MM.1S (cell line): ENCODE results near the gene ANKRD65.

Source experiments
- DNase-seq: peaks from one replicate; pipeline ENCODE4 v3.0.0-alpha.2; 2015
- H2AFZ ChIP-seq: fragments of 300-600 bp; sonication (generic); 2 replicates; pipeline ENCODE4 v1.6.0; 2016; ENCODE audit warnings: antibody characterized with exemption, low read length
- H3F3A ChIP-seq: fragments of 300-600 bp; sonication (generic); 2 replicates; pipeline ENCODE4 v1.6.1; 2016; ENCODE audit warnings: mild to moderate bottlenecking, antibody characterized with exemption, low read length, moderate library complexity, mixed read lengths; ENCODE audit not compliant: insufficient read depth
- H3K27ac ChIP-seq: fragments of 300-600 bp; sonication (generic); 2 replicates; pipeline ENCODE4 v1.5.1; 2016; ENCODE audit warnings: mild to moderate bottlenecking, low read length
- H3K27me3 ChIP-seq: fragments of 300-600 bp; sonication (generic); replicated peaks from 2 replicates; pipeline ENCODE4 v1.6.0; 2016; ENCODE audit warnings: low read length; ENCODE audit not compliant: insufficient read depth
- H3K36me3 ChIP-seq: fragments of 300-600 bp; sonication (generic); replicated peaks from 2 replicates; pipeline ENCODE4 v1.6.1; 2016; ENCODE audit warnings: mild to moderate bottlenecking, low read length, mixed read lengths; ENCODE audit not compliant: insufficient read depth
- H3K4me1 ChIP-seq: fragments of 300-600 bp; sonication (generic); 2 replicates; pipeline ENCODE4 v1.6.1; 2016; ENCODE audit warnings: low read length, mixed read lengths
- H3K4me2 ChIP-seq: fragments of 300-600 bp; sonication (generic); 2 replicates; pipeline ENCODE4 v1.6.0; 2016; ENCODE audit warnings: low read depth, low read length
- H3K4me3 ChIP-seq: fragments of 300-600 bp; sonication (generic); 2 replicates; pipeline ENCODE4 v1.5.1; 2016; ENCODE audit warnings: low read length, mixed read lengths
- H3K79me2 ChIP-seq: fragments of 300-600 bp; sonication (generic); 2 replicates; pipeline ENCODE4 v1.6.1; 2016; ENCODE audit warnings: mixed run types, low read length, mixed read lengths
- H3K9ac ChIP-seq: fragments of 300-600 bp; sonication (generic); 2 replicates; pipeline ENCODE4 v1.6.1; 2016; ENCODE audit warnings: low read length, mixed read lengths
- H3K9me2 ChIP-seq: fragments of 300-600 bp; sonication (generic); replicated peaks from 2 replicates; pipeline ENCODE4 v1.6.1; 2016; ENCODE audit warnings: mild to moderate bottlenecking, low read length, mixed read lengths; ENCODE audit not compliant: insufficient read depth
- H3K9me3 ChIP-seq: fragments of 300-600 bp; sonication (generic); replicated peaks from 2 replicates; pipeline ENCODE4 v1.6.1; 2016; ENCODE audit warnings: mild to moderate bottlenecking, low read length, mixed read lengths; ENCODE audit not compliant: insufficient read depth
- H4K20me1 ChIP-seq: fragments of 300-600 bp; sonication (generic); 2 replicates; pipeline ENCODE4 v1.6.1; 2016; ENCODE audit warnings: mild to moderate bottlenecking, low read length, moderate library complexity, mixed read lengths; ENCODE audit not compliant: insufficient read depth
- CTCF ChIP-seq: fragments of 300-600 bp; sonication (generic); IDR thresholded peaks from 2 replicates; pipeline ENCODE4 v1.5.1; 2016; ENCODE audit warnings: antibody characterized with exemption, low read length, mixed read lengths
- EZH2 ChIP-seq: fragments of 300-600 bp; sonication (generic); optimal IDR thresholded peaks from 2 replicates; pipeline ENCODE3; 2017; ENCODE audit warnings: low read depth, mild to moderate bottlenecking, antibody characterized with exemption, low read length, mixed read lengths
- EZH2phosphoT487 ChIP-seq: fragments of 300-600 bp; sonication (generic); IDR thresholded peaks from 2 replicates; pipeline ENCODE4 v1.6.1; 2018; ENCODE audit warnings: antibody characterized with exemption, low read length

The ANKRD65 gene

GRCh38 chr1:1438531-1439381 lies 17.7 kb upstream of the ANKRD65 start:
- Histone ChIP-seq H3K79me2 (no peaks in the 10 kb centered on the region), H3K27ac (no peak overlapping the region), H3K36me3 (no peaks in the 10 kb centered on the region), H3F3A (no peaks in the 10 kb centered on the region), H3K4me1 (no peaks in the 10 kb centered on the region; the same call in 1 of the 2 replicates), H3K4me3 (no peak overlapping the region), H4K20me1 (no peaks in the 10 kb centered on the region), H3K9me2 (no peaks in the 10 kb centered on the region), H3K9ac (no peak overlapping the region), H3K9me3 (no peaks in the 10 kb centered on the region), H3K27me3 (peaks cover 46% of the 10 kb centered on the region), H2AFZ (no peak overlapping the region), H3K4me2 (no peak overlapping the region)
- no peak for TF ChIP-seq EZH2
- no peak for TF ChIP-seq CTCF
- no peak for TF ChIP-seq EZH2phosphoT487
- DNase-seq: no peak

GRCh38 chr1:1437904-1438376 lies 16.9 kb upstream of the ANKRD65 start:
- no peaks in the 10 kb centered on the region for H3K9me3 ChIP-seq
- H3K27ac ChIP-seq: no peak overlapping the region
- H3K4me3 ChIP-seq: no peak overlapping the region
- no peaks in the 10 kb centered on the region for H3K79me2 ChIP-seq
- H2AFZ ChIP-seq: no peak overlapping the region
- TF ChIP-seq EZH2 (no peak), EZH2phosphoT487 (no peak), CTCF (no peak)
- DNase-seq: no peak
- no peak overlapping the region for H3K9ac ChIP-seq
- H3K27me3 ChIP-seq: peaks cover 52% of the 10 kb centered on the region
- H3K4me2 ChIP-seq: no peak overlapping the region
- H3K36me3 ChIP-seq: no peaks in the 10 kb centered on the region
- H3K9me2 ChIP-seq: no peaks in the 10 kb centered on the region
- H3K4me1 ChIP-seq: no peaks in the 10 kb centered on the region; the same call in 1 of the 2 replicates
- no peaks in the 10 kb centered on the region for H4K20me1 ChIP-seq
- H3F3A ChIP-seq: no peaks in the 10 kb centered on the region

- Histone ChIP-seq H3F3A (no peaks in the 10 kb centered on the region), H3K4me1 (no peaks in the 10 kb centered on the region; the same call in 1 of the 2 replicates), H3K36me3 (no peaks in the 10 kb centered on the region), H3K9me2 (no peaks in the 10 kb centered on the region), H3K4me3 (no peak overlapping the region), H3K27me3 (peaks cover 52% of the 10 kb centered on the region), H3K9me3 (no peaks in the 10 kb centered on the region), H4K20me1 (no peaks in the 10 kb centered on the region), H3K4me2 (no peak overlapping the region), H3K79me2 (no peaks in the 10 kb centered on the region), H3K27ac (no peak overlapping the region), H2AFZ (no peak overlapping the region), H3K9ac (no peak overlapping the region)
- DNase-seq: no peak
- TF ChIP-seq CTCF (no peak), EZH2 (no peak), EZH2phosphoT487 (no peak)
Measured at GRCh38 chr1:1437033-1437903, 16.2 kb upstream of the ANKRD65 start.
